GM23338 (cell line): ENCODE measurements around the gene MGAT5. TPM values are rescaled to one million over a fixed set of nuclear protein-coding genes. Genes with fewer than 3 reads are reported as not detected.

Source experiments
- ATAC-seq: fragments of 200-7000 bp; cut with Tn5 transposase; 3 replicates; pipeline ENCODE4 v1.9.1; 2020
- DNase-seq: peaks from one replicate; pipeline ENCODE4 v3.0.0-alpha.2; 2015; ENCODE audit warnings: low spot score
- H2AFZ ChIP-seq: fragments of 200-600 bp; sonication (generic); 2 replicates; pipeline ENCODE4 v1.8.0; 2016; ENCODE audit warnings: antibody characterized with exemption, mild to moderate bottlenecking, moderate library complexity
- H3F3A ChIP-seq: fragments of 200-600 bp; sonication (generic); replicated peaks from 2 replicates; pipeline ENCODE4 v1.8.0; 2017; ENCODE audit warnings: antibody characterized with exemption, mixed run types, low read depth
- H3K27ac ChIP-seq: fragments of 200-600 bp; sonication (generic); 2 replicates; pipeline ENCODE4 v1.6.1; 2016; ENCODE audit warnings: low read depth
- H3K27me3 ChIP-seq: fragments of 200-600 bp; sonication (generic); 2 replicates; pipeline ENCODE4 v1.8.0; 2016; ENCODE audit warnings: mild to moderate bottlenecking, mixed run types, moderate library complexity; ENCODE audit not compliant: insufficient read depth
- H3K36me3 ChIP-seq: fragments of 200-600 bp; sonication (generic); 2 replicates; pipeline ENCODE4 v1.8.0; 2016; ENCODE audit warnings: mild to moderate bottlenecking; ENCODE audit not compliant: insufficient read depth
- H3K4me1 ChIP-seq: fragments of 200-600 bp; sonication (generic); 2 replicates; pipeline ENCODE4 v1.8.0; 2016; ENCODE audit warnings: mild to moderate bottlenecking, moderate library complexity; ENCODE audit not compliant: insufficient read depth
- H3K4me2 ChIP-seq: fragments of 200-600 bp; sonication (generic); 2 replicates; pipeline ENCODE4 v1.7.1; 2017; ENCODE audit warnings: mixed run types
- H3K4me3 ChIP-seq: fragments of 200-600 bp; sonication (generic); 2 replicates; pipeline ENCODE4 v1.6.1; 2016; ENCODE audit warnings: mixed run types
- H3K79me2 ChIP-seq: fragments of 200-600 bp; sonication (generic); replicated peaks from 2 replicates; pipeline ENCODE4 v1.8.0; 2017; ENCODE audit warnings: mild to moderate bottlenecking; ENCODE audit not compliant: insufficient read depth
- H3K9me2 ChIP-seq: fragments of 200-600 bp; sonication (generic); 2 replicates; pipeline ENCODE4 v1.8.0; 2017; ENCODE audit not compliant: insufficient read depth
- H4K20me1 ChIP-seq: fragments of 200-600 bp; sonication (generic); replicated peaks from 2 replicates; pipeline ENCODE4 v1.8.0; 2017; ENCODE audit warnings: mild to moderate bottlenecking; ENCODE audit not compliant: insufficient read depth
- H3K27ac Mint-ChIP-seq: 2 replicates; pipeline ENCODE4 v1.8.0; 2020; ENCODE audit warnings: inconsistent platforms, mild to moderate bottlenecking, moderate library complexity, mixed read lengths
- H3K27me3 Mint-ChIP-seq: 3 replicates; pipeline ENCODE4 v1.8.0; 2022; ENCODE audit warnings: low read depth, mild to moderate bottlenecking, moderate library complexity, mixed read lengths, inconsistent platforms; ENCODE audit not compliant: insufficient read depth, poor library complexity
- H3K36me3 Mint-ChIP-seq: 3 replicates; pipeline ENCODE4 v1.8.0; 2021; ENCODE audit warnings: low read depth, mild to moderate bottlenecking, inconsistent platforms, moderate library complexity, mixed read lengths
- H3K4me1 Mint-ChIP-seq: 3 replicates; pipeline ENCODE4 v1.8.0; 2020; ENCODE audit warnings: mild to moderate bottlenecking, inconsistent platforms, mixed read lengths
- H3K4me3 Mint-ChIP-seq: 3 replicates; pipeline ENCODE4 v1.8.0; 2021; ENCODE audit warnings: moderate library complexity, mild to moderate bottlenecking, inconsistent platforms, mixed read lengths
- H3K9me3 Mint-ChIP-seq: 3 replicates; pipeline ENCODE4 v1.8.0; 2020; ENCODE audit warnings: moderate library complexity, mild to moderate bottlenecking, inconsistent platforms, mixed read lengths
- CREB1 ChIP-seq: fragments of 250-450 bp; sonication (Bioruptor Pico); IDR thresholded peaks from 2 replicates; pipeline ENCODE4 v1.5.0; 2020; ENCODE audit warnings: low read depth, mild to moderate bottlenecking, moderate library complexity
- ETS1 ChIP-seq: IDR thresholded peaks from 2 replicates; pipeline ENCODE4 v1.6.1; 2016; ENCODE audit warnings: antibody characterized with exemption
- EZH2 ChIP-seq: fragments of 200-600 bp; sonication (generic); IDR thresholded peaks from one replicate; pipeline ENCODE4 v1.8.0; 2017; ENCODE audit warnings: antibody characterized with exemption, mild to moderate bottlenecking, low read depth; ENCODE audit not compliant: unreplicated experiment
- EZH2phosphoT487 ChIP-seq: fragments of 200-600 bp; sonication (generic); IDR thresholded peaks from one replicate; pipeline ENCODE4 v1.8.1; 2018; ENCODE audit warnings: antibody characterized with exemption; ENCODE audit not compliant: unreplicated experiment
- JUNB ChIP-seq: IDR thresholded peaks from one replicate; pipeline ENCODE4 v1.6.1; 2016; ENCODE audit warnings: antibody characterized with exemption; ENCODE audit not compliant: unreplicated experiment
- NANOG ChIP-seq: IDR thresholded peaks from 2 replicates; pipeline ENCODE4 v1.6.1; 2016; ENCODE audit warnings: antibody characterized with exemption, borderline replicate concordance
- POLR2AphosphoS5 ChIP-seq: IDR thresholded peaks from 2 replicates; pipeline ENCODE4 v1.6.1; 2016; ENCODE audit warnings: antibody characterized with exemption, low read depth
- STAT1 ChIP-seq: IDR thresholded peaks from one replicate; pipeline ENCODE4 v1.6.1; 2016; ENCODE audit warnings: antibody characterized with exemption; ENCODE audit not compliant: unreplicated experiment
- ZNF114 ChIP-seq: fragments of 250-450 bp; sonication (Bioruptor Pico); IDR thresholded peaks from 2 replicates; pipeline ENCODE4 v1.5.0; 2020; ENCODE audit warnings: mild to moderate bottlenecking, moderate library complexity
- ZNF331 ChIP-seq: fragments of 250-450 bp; sonication (Bioruptor Pico); IDR thresholded peaks from 2 replicates; pipeline ENCODE4 v1.5.0; 2020; ENCODE audit warnings: low read depth, mild to moderate bottlenecking, moderate library complexity
- ZNF462 ChIP-seq: fragments of 250-450 bp; sonication (Bioruptor Pico); IDR thresholded peaks from 2 replicates; pipeline ENCODE4 v1.5.0; 2020; ENCODE audit warnings: mild to moderate bottlenecking, moderate library complexity
- polyA plus RNA-seq: library from polyadenylated mRNA; unstranded; fragments of >200 nt; fragmentation: Nextera tagmentation; extraction: Ambion mirVana; gene quantifications from 2 replicates; pipeline ENCODE4 v1.2.1, GENCODE V29; 2016
- total RNA-seq: library from RNA; depleted of rRNA; stranded (reverse); fragments of >200 nt; shearing (Covaris generic); gene quantifications from 2 replicates; pipeline ENCODE4 v1.2.3, GENCODE V29; 2014
- TF ChIP-seq, protein P1 (sequence below): IDR thresholded peaks from one replicate; pipeline ENCODE4 v1.6.1; 2018; ENCODE audit warnings: antibody characterized with exemption; ENCODE audit not compliant: unreplicated experiment
- TF ChIP-seq, protein P2 (sequence below), 2 experiments: fragments of 200-600 bp in 1 of 2; sonication (generic) in 1 of 2; conservative IDR thresholded peaks; 2 replicates each; pipeline versions ENCODE4 v1.5.1 to v1.6.1; 2016 to 2017; ENCODE audit warnings: antibody characterized with exemption in 2 of 2, low read depth in 2 of 2, mild to moderate bottlenecking in 2 of 2, moderate library complexity in 1 of 2

The MGAT5 gene
- total and polyA plus RNA-seq, 2 experiments from 2014 or later: 4.6 to 27.6 TPM

DNA sequence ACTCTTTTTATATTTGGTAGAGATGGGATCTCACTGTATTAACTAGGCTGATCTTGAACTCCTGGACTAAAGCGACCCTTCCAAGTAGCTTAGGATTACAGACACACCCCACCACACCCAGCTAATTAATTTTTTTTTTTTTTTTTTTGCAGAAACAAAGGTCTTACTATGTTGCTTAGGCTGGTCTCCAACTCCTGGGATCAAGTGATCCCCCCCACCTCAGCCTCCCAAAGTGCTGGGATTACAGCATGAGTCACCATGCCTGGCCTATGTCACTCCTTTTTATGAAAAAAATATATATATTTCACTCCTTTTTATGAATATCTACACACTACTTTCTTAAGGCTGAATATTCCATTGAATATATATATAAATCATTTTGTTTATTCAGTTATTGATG lies 162.8 kb downstream of the MGAT5 start:
- Mint-ChIP-seq H3K4me3 (no peak overlapping the region), H3K36me3 (no peaks in the 10 kb centered on the region), H3K9me3 (no peaks in the 10 kb centered on the region), H3K4me1 (peaks cover 16% of the 10 kb centered on the region), H3K27me3 (peaks cover 2% of the 10 kb centered on the region), H3K27ac (no peak overlapping the region)
- H3K4me2 ChIP-seq: no peak overlapping the region
- no peaks in the 10 kb centered on the region for H3K27me3 ChIP-seq
- H3K4me3 ChIP-seq: no peak overlapping the region
- H3K79me2 ChIP-seq: no peaks in the 10 kb centered on the region
- no peaks in the 10 kb centered on the region for H3F3A ChIP-seq
- no peak overlapping the region for H2AFZ ChIP-seq
- TF ChIP-seq, protein P1, sequence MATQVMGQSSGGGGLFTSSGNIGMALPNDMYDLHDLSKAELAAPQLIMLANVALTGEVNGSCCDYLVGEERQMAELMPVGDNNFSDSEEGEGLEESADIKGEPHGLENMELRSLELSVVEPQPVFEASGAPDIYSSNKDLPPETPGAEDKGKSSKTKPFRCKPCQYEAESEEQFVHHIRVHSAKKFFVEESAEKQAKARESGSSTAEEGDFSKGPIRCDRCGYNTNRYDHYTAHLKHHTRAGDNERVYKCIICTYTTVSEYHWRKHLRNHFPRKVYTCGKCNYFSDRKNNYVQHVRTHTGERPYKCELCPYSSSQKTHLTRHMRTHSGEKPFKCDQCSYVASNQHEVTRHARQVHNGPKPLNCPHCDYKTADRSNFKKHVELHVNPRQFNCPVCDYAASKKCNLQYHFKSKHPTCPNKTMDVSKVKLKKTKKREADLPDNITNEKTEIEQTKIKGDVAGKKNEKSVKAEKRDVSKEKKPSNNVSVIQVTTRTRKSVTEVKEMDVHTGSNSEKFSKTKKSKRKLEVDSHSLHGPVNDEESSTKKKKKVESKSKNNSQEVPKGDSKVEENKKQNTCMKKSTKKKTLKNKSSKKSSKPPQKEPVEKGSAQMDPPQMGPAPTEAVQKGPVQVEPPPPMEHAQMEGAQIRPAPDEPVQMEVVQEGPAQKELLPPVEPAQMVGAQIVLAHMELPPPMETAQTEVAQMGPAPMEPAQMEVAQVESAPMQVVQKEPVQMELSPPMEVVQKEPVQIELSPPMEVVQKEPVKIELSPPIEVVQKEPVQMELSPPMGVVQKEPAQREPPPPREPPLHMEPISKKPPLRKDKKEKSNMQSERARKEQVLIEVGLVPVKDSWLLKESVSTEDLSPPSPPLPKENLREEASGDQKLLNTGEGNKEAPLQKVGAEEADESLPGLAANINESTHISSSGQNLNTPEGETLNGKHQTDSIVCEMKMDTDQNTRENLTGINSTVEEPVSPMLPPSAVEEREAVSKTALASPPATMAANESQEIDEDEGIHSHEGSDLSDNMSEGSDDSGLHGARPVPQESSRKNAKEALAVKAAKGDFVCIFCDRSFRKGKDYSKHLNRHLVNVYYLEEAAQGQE: no peak
- TF ChIP-seq STAT1 (no peak), CREB1 (CRISPR knock-in tag) (no peak), EZH2phosphoT487 (no peak), JUNB (no peak), ZNF331 (no peak), POLR2AphosphoS5 (no peak), ZNF114 (CRISPR knock-in tag) (no peak), NANOG (no peak), ETS1 (no peak), ZNF462 (CRISPR knock-in tag) (no peak), EZH2 (no peak)
- TF ChIP-seq, protein P2, sequence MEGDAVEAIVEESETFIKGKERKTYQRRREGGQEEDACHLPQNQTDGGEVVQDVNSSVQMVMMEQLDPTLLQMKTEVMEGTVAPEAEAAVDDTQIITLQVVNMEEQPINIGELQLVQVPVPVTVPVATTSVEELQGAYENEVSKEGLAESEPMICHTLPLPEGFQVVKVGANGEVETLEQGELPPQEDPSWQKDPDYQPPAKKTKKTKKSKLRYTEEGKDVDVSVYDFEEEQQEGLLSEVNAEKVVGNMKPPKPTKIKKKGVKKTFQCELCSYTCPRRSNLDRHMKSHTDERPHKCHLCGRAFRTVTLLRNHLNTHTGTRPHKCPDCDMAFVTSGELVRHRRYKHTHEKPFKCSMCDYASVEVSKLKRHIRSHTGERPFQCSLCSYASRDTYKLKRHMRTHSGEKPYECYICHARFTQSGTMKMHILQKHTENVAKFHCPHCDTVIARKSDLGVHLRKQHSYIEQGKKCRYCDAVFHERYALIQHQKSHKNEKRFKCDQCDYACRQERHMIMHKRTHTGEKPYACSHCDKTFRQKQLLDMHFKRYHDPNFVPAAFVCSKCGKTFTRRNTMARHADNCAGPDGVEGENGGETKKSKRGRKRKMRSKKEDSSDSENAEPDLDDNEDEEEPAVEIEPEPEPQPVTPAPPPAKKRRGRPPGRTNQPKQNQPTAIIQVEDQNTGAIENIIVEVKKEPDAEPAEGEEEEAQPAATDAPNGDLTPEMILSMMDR (conservative IDR thresholded peaks at IDR 0.05; ENCODE audit: low read depth in 2 of 2): no peak
- H3K27ac ChIP-seq: no peak overlapping the region
- H4K20me1 ChIP-seq: no peaks in the 10 kb centered on the region
- no peaks in the 10 kb centered on the region for H3K36me3 ChIP-seq
- no peak for ATAC-seq
- peaks cover under 1% of the 10 kb centered on the region; the same call in 1 of the 2 replicates for H3K4me1 ChIP-seq
- H3K9me2 ChIP-seq: no peaks in the 10 kb centered on the region
- no peak for DNase-seq
